ENCODE results near the gene NOXO1.
"Not testable (repeated sequence)": the region's sequence is repeated elsewhere in the genome, so short reads cannot be mapped to it uniquely, and the experiment has no call there.

NOXO1 gene

DNA sequence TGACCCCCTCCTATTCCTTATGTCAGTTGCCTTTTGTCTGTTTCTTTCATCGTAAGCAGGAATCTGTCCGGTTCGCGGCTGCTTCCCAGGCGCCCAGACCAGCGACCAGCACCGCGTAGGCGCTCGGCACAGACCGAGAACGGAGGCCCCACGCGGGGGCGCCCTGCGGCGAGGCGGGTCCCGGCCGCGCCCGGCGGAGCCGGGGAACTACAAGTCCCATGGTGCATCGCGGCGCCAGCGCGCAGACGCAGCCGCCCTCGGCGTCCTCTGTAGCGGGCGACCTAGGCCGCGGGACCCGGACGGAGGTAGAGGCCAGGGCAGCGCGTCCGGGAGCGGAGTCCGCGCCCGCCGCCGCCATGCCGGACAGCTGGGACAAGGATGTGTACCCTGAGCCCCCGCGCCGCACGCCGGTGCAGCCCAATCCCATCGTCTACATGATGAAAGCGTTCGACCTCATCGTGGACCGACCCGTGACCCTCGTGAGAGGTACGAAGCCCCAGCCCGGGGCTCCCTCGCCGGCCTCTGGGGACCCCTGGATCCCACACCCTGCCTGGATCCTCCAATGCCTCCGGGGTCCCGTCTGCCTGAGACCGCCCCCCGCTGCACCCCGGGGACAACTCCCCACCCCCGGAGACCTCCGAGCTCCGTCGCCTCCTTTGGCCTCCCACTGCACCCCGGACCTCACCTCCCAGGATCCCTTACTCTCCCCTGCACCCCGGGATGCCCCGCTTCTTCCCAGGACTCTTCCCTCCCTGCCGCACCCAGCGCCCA lies 21.8 kb downstream of the NOXO1 start, which contains the start of gene NDUFB10:
TSS of gene NDUFB10 (plus strand) at position 270 of the 771 bp plus-strand sequence. CDS start at position 357, 87 bp downstream.
- DNase-seq, result peak; percentile 82

DNA sequence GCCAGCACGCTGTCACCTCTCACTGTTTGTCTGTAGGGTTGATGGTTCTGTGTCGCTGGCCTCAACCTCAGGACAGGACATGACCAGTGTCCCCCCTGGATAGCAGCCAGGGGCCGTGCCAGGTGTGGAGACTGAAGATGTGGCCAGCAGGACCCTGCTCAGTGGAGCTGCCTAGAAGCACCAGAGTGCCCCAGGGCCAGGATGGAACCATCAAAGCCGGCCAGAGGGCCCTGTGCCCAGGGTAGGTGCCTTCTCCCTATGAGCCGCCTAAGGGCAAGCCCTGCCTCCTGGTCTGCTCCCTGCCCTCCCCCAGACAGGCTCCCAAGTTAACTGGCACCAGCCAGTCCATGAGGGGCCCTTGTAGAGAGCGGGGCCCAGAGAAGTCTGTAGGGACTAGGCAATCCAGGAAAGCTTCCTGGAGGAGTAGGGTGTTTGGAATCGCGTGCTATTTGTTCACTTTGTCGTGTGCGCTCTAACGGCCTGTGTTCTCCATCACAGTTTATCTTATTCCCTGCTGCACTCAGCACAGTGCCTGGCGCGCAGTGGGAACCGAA lies 22.5 kb downstream of the NOXO1 start:
- no peak for DNase-seq

DNA sequence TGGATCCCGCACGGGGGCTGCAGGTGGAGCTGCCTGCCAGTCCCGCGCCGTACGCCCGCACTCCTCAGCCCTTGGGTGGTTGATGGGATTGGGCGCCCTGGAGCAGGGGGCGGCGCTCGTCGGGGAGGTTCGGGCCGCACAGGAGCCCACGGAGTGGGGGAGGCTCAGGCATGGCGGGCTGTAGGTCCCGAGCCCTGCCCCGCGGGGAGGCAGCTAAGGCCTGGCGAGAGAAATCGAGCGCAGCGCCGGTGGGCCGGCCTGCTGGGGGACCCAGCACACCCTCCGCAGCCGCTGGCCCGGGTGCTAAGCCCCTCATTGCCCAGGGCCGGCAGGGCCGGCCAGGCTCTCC lies 23.2 kb downstream of the NOXO1 start:
- not testable (repeated sequence) for DNase-seq

DNA sequence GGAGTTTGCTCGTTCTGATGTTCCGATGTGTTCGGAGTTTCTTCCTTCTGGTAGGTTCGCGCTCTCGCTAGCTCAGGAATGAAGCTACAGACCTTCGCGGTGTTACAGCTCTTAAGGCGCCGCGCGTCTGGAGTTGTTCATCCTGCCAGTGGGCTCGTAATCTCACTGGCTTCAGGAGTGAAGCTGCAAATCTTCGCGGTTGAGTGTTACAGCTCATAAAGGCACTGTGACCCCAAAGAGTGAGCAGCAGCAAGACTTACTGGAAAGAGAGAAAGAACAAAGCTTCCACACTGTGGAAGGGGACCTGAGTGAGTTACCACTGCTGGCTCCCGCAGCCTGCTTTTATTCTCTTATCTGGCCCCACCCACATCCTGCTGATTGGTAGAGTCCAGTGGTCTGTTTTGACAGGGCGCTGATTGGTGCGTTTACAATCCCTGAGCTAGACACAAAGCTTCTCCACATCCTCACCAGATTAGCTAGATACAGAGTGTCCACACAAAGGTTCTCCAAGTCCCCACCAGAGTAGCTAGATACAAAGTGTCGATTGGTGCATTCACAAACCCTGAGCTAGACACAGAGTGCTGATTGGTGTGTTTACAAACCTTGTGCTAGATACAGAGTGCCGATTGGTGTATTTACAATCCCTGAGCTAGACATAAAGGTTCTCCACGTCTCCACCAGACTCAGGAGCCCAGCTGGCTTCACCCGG lies 23.7 kb downstream of the NOXO1 start:
- DNase-seq, result not testable (repeated sequence)

DNA sequence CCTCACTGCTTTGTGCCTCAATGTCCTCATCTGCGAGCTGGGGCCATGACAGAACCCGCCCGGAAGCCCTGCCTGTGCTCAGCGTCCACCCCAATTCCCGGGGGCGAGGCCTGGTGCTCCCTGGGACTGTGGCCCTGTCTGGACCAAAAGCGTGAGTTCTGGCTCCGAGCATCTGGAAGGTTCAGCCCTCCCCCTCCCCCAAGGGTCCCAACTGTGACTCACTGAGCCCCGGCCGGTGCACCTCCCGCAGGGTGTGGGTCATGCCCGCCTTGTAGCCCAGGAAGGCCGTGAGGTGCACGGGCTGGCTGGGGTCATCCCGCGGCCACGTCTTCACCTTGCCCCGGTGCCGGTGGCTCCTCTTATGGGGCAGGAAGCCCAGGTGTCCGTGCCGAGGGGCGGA lies 27.5 kb downstream of the NOXO1 start:
- no peak for DNase-seq

DNA sequence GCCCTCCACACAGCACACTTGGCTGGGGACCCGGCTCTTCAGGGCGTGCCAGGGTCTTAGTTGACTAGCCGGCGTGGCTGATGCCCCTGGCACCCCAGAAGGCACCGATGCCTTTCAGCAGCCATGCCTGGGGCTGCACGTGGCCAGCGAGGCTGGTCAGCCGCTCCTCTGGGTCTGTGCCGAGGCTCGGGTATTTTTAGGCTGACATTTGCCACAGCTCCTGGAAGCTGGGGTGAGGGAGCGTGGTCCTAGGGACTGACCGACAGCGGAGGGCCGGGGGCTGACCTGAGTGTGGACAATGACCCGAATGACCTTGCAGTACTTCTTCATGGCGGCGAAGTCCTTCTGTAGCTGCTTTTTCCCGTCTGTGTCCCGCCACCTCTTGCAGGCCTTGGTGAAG lies 30.7 kb downstream of the NOXO1 start:
- DNase-seq, result no peak

DNA sequence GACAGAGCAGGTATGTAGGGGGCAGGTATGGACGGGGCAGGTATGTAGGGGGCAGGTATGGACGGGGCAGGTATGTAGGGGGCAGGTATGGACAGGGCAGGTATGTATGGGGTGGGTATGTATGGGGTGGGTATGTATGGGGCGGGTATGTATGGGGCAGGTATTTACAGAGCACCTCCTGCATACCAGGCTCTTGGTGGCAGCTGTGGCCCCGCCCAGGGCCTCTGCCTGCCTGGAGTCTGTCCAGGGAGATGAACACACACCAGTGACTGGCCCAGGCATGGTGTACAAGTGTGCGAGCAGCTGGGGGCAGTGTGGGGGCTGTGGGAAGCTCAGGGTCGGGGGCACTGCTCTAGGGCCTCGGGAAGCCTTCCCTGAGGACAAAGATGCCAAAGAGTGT lies 31.2 kb downstream of the NOXO1 start:
- no peak for DNase-seq

DNA sequence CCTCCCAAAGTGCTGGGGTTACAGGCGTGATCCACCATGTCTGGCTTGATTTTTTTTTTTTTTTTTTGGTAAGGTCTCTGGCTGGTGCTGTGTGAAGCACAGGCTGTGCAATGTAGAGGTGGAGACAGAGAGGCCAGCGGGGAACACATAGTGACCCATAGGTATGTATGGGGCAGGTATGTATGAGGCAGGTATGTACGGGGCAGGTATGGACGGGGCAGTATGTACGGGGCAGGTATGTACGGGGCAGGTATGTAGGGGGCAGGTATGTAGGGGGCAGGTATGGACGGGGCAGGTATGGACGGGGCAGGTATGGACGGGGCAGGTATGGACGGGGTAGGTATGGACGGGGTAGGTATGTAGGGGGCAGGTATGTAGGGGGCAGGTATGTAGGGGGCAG lies 31.8 kb downstream of the NOXO1 start:
- no peak for DNase-seq

DNA sequence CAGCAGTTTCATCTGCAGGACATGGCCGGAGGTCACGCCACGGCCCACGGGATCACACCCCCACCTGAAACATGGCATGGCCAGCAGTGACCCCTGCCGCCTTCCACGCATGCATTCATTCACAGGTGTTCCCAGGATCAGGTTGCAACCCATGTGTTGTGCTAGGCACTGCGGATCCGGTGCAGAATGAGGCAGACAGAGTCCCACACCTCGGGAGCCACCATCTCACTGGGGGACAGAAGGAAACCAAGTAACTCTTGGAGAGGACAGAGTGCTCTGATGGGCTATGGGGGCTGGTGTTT lies 33.9 kb downstream of the NOXO1 start:
- DNase-seq, result no peak

DNA sequence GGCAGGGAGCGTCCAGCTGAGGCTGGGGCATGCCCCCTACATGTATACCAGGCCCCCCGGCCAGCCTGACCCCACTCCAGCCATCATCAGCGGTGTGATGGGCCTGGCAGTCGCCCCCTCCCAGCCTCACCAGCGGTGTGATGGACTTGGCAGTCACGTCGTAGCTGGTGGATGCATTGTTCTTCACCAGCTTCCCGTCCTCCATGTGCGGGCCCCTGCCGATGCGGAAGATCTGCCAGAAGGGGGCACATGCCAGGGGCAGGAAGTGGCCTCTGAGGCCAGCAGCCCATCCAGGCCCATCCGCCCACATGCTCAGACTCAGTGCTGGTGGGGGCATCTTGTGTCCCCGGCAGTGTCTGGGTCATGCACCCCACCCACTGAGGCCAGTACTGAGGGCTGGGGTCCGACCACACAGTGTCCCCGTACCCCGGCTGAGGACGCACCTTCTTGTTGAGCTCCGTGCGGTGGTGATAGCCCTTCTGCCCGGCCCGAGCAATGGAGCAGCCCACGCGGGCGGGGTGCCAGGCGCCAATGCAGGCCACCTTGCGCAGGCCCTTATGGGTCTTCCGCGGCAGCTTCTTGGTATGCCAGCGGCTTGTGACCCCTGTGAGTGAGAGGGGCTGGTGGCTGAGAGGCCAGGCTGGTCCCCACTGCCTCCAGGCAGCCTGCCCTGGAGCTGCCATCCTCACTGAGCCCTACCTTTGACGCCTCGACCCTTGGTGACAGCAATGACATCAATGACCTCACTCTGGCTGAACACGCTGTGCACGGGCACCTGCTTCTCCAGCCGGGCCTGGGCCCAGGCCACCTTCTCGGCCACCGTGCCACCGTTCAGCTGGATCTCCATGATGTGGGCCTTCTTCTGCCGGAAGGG lies 34.5 kb downstream of the NOXO1 start:
- no peak for DNase-seq

DNA sequence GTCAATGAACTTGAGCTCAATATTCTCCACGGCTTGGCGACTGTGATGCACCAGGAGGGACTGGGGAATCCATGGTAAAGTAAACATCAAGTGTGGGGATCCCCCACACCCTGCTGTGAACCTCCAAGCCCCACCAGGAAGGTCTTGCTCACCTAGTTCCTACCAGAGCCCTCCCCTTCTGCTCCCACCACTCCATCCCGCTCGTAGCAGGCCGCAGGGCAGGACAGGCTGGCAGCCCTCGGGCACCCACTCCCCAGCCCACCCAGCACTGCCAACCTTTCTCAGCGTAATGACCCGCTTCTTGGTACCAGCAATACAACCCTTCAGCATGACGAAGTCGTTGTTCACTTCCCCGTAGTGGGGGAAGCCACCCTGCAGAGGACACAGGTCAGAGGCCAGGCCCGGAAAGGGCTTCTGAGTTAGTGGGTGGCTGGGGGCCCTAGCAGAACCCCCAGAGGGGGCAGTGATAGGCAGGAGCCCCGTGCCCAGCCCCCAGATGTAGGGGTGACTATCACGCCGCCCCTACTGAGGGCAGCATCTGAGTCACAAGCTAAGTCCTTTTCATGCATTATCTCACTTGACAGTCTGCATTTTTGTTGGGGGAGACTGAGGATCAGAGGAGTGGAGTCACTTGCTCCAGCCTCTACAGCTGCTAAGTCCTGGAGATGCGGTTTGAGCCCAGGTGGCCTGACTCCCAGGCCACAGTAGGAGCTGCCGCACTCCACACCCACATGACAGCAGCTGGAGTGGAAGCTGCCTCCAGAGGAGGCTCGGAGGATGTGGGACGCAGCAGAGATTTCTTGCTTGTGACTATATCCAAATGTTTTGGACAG lies 35.5 kb downstream of the NOXO1 start:
- DNase-seq, result no peak

DNA sequence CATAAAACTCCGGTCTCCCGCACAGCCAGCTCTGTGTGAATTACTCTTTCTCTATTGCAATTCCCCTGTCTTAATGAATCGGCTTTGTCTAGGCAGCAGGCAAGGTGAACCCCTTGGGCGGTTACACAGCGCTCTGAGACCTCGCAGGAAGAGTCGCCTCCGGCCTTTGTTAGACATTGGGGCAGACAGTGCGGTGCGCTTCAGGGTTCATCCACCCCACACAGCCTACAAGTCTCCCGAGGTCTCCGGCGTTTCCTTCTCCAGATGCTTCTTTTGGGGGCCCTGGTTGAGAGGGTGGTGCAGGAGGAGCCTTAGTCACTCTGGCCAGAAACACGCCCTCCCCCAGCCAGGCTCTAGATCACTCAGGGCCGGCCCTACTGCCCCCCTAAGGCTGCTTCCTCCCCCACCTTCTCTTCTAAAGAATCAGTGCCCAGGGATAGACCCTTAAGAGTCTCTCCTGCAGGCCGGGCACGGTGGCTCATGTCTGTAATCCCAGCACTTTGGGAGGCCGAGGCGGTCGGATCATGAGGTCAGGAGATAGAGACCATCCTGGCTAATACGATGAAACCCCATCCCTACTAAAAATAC lies 36.6 kb downstream of the NOXO1 start:
- DNase-seq, result no peak

DNA sequence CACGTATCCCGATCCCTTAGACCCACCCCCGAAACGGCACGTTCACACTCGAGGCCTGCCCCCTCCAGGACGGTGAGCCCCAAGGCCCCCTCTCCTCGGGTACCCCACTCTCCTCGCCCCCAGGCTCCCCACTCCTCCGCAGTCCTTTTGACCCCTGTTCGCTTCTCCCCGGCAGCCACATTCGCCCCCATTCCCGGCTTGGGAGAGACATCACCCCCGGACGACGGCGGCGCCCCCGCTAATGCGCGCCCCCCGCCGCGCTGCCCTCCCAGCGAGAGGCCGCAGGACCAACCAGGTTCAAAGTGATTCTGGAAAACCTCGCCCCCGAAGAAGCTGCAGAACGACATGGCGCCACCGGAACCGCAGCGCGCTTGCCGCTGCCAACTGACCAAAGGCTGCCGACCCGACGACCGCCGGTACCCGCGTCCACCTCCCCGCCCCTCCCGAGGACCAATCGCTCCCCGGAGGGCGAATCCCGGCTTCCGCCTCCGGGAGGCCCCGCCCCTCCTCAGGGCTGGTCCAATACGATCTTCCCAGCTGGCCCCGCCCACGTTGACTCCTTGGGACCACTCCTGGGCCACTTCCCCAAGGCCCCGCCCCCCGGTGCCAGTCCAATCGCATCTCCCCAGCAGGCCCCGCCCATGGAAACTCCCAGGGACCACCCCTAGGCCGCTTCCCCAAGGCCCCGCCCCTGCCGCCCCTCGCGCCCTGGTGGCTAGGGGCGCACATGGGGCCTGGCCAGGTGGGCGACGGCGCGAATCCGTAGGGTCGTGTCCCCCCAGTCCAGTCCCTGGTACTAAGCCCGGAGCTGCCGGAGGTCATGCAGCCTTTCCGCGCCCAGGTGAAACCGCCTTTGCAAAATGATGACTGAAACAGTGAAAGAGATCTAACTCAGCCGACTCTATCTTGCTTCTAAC lies 38.2 kb downstream of the NOXO1 start, which contains the start of gene MSRB1:
TSS of gene MSRB1 (minus strand) at position 390 of the 917 bp plus-strand sequence. CDS start at position 347, 43 bp downstream.
- peak; percentile 92 for DNase-seq

DNA sequence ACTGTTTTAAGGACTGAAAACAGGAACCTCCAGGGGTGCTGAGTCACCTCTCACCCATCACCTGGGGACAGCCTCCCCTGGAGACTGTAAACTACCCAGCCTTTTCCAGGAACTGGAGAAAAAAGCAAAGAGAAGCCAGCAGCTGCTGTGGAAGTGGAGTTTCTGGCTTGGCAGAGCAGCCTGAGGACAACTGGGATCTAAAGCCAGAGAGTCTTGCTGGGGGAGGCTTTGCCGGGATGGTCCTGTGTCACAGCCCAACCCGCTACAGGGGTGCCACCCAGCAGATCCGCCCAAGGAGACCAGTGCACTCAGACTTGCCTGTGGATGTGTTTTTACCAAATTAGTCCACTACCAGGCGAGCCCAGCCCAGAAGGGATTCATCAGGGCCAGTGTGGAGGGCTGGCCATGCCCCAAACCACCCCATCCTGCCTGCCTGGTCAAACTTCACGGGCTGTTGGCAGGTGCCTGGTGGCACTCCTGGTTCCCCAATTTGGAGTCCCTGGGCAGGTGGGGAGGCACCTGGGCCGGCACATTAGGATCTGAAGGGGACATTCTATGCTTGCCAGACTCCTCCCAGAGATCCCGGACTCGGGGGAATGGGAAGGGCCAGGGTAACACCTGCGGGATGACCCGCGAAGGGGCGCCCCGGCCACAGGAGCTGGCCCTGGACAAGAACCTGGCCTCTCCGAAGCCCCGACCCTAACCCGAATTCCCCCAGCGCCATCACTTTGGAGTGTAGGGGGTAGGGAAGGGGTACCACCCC lies 39.0 kb downstream of the NOXO1 start:
- no peak for DNase-seq

DNA sequence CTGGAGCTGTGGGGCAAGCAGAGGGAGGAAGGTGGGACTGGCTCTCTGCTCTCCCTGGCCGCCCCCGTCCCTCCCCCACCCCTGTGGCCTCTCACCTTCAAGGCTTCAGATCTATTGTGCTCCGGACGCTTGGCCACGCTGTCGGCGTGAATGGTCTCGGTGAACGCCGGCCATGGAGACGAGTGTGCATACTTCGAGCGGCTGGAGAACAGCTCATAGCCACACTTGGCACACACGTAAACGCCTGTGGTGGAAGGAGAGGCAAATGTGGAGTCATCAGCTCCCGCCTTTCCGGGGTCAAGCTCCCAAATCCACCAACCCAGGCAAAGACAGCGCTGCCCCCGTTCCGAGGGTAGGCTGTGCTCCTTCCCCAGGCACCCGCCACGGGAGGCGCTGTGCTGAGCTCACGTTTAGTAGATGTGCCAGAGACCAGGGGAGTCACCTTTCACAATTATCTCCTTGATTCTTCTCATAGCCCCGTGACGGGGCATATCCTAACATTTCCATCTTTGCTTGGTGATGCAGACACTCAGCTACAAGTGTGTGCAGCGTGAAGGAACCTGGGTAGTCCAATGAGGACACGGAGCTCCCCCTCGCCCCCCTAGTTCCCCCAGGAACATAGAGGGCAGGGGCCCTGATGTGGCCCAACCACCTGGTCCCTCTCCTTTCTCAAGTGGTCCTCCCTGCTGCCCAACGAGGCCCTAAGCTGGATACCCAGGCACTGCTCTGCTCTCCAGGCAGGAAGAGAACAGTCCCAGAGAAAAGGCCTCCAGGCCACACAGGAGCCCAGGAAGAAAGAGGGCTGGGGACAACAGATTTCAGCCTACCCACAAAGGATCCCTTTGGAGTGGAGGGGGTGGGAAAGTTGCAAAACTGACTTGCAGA lies 39.9 kb downstream of the NOXO1 start:
- no peak for DNase-seq

DNA sequence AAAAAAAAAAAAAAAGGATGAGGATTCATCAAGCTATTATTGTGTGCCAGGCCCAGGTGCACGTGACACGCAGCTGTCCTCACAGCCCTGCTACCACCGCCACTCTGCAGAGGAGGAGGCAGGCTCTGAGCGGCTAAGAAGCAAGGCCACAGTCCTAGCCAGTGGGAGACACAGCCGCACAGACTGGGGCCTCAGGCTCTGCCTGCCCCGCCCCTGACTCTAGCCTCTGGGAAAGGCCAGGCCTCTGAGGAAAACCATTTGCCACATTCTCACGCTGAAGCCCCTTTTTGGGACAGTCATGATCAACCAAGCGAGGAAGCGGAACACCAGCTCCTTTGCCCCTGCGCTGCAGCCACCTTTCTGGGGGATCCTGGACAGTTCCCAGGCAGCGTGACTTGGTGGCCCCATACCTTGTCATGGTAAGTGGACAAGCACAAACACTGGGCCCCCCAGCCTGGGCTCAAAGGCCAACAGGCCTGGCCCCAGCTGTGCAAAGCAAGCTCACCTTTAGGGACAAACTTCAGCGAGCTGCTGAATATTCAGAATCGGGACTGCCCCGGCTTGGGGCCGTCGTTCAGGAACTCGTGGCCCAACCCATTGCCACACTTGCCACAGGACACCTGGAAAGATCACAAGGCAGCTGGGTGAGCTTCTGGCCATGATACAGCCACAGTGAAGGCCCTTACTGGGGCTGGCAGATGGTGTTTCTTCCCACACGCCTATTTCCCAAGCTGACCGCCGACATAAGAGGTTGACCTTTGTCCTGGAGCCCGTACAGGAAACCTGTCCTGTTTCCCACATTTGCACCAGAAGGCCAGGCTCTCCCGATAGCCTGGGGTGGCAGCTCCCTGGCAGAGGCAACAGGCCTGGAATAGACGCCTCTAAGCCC lies 40.8 kb downstream of the NOXO1 start:
- DNase-seq, result no peak

DNA sequence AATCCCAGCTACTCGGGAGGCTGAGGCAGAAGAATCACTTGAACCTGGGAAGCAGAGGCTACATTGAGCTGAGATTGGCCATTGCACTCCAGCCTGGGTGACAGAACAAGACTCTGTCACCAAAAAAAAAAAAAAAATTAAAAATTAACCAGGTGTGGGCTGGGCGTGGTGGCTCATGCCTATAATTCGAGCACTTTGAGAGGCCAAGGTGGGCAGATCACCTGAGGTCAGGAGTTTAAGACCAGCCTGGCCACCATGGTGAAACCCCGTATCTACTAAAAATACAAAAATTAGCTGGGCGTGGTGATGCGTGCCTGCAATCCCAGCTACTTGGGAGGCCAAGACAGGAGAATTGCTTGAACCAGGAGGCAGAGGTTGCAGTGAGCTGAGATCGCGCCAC lies 41.4 kb downstream of the NOXO1 start:
- DNase-seq, result not testable (repeated sequence)

DNA sequence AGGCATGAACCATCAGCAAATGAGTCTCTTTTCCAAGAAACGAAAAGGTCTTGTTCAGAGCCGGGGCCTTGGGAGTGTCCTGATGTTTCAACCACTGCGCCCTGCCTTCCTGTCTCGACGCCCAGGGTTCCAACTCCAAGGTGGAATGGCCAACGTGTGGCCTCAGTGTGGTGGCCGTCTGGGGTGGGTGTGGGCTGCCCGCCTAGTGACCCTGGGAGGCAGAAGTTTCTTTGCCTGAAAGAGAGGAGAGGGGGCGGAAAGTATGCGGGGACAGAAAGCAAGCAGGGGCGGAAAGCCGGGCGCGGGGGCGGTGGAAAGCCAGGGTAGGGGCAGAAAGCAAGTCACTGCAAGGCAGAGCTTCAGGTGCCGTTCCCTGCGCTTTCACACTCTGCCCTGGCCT lies 42.4 kb downstream of the NOXO1 start:
- DNase-seq, result no peak
